Common myeloid progenitor, CD34-positive (primary cell): ENCODE results near the gene PTX4.
A peak's percentile ranks its signal among the peaks of the same experiment; 100 is the strongest.

ENCODE experiments used
- CTCF ChIA-PET: fragments of 350-600 bp; sonication (Branson Sonifier 250); formaldehyde crosslinking; loops from one replicate; lab custom pipeline; 2021; ENCODE audit warnings: antibody characterized with exemption; lab: Charles Lee
- POLR2A ChIA-PET: fragments of 350-600 bp; sonication (Branson Sonifier 250); formaldehyde crosslinking; loops from one replicate; lab custom pipeline; 2021; ENCODE audit warnings: antibody characterized with exemption; lab: Charles Lee
- DNase-seq, 3 donors: peaks; one replicate each; pipeline versions ENCODE4 v3.0.0 to v3.0.0-alpha.2; 2013
- H3K27ac ChIP-seq, 2 experiments: 1 replicate in 1 of 2; 2 replicates in 1 of 2; pipeline ENCODE4 v1.7.0; 2013; ENCODE audit warnings: inconsistent platforms in 2 of 2, low read length in 2 of 2, mild to moderate bottlenecking in 2 of 2, low read depth in 1 of 2, moderate library complexity in 1 of 2; ENCODE audit not compliant: severe bottlenecking in 2 of 2, insufficient read depth in 1 of 2, poor library complexity in 1 of 2
- H3K27me3 ChIP-seq, 5 experiments: replicated peaks in 2 of 5; 1 replicate in 3 of 5; 2 replicates in 2 of 5; pipeline versions ENCODE4 v1.6.1 to v1.7.0; 2013; ENCODE audit warnings: low read length in 4 of 5, mild to moderate bottlenecking in 2 of 5, moderate library complexity in 2 of 5, inconsistent platforms in 1 of 5; ENCODE audit not compliant: insufficient read depth in 5 of 5, control insufficient read depth in 4 of 5
- H3K36me3 ChIP-seq, 4 experiments: 1 replicate in 2 of 4; 2 replicates in 2 of 4; pipeline versions ENCODE4 v1.6.1 to v1.7.0; 2013; ENCODE audit warnings: low read length in 3 of 4, control low read depth in 1 of 4, mild to moderate bottlenecking in 1 of 4; ENCODE audit not compliant: control insufficient read depth in 4 of 4, insufficient read depth in 4 of 4
- H3K4me1 ChIP-seq, 4 experiments: 1 replicate in 3 of 4; 2 replicates in 1 of 4; pipeline versions ENCODE4 v1.6.1 to v1.7.1; 2013; ENCODE audit warnings: low read length in 3 of 4, mild to moderate bottlenecking in 3 of 4, control low read depth in 1 of 4, inconsistent platforms in 1 of 4, moderate library complexity in 1 of 4; ENCODE audit not compliant: control insufficient read depth in 4 of 4, insufficient read depth in 4 of 4; ENCODE audit errors: control extremely low read depth in 1 of 4
- H3K4me3 ChIP-seq, 7 experiments: 1 replicate in 4 of 7; 2 replicates in 3 of 7; pipeline versions ENCODE4 v1.5.1 to v1.7.0; 2013; ENCODE audit warnings: mild to moderate bottlenecking in 7 of 7, low read length in 6 of 7, moderate library complexity in 6 of 7, inconsistent platforms in 2 of 7, low read depth in 2 of 7, control low read depth in 1 of 7; ENCODE audit not compliant: insufficient read depth in 4 of 7, control insufficient read depth in 1 of 7; ENCODE audit errors: extremely low read depth in 1 of 7
- H3K9me3 ChIP-seq, 5 experiments: 1 replicate in 4 of 5; 2 replicates in 1 of 5; pipeline versions ENCODE4 v1.6.1 to v1.7.1; 2013; ENCODE audit warnings: low read length in 4 of 5, mild to moderate bottlenecking in 2 of 5, inconsistent platforms in 1 of 5, low read depth in 1 of 5, moderate library complexity in 1 of 5; ENCODE audit not compliant: control insufficient read depth in 4 of 5, insufficient read depth in 2 of 5; ENCODE audit errors: control extremely low read depth in 1 of 5
- WGBS: methylation state at CpG from one replicate; pipeline ENCODE4 v1.1.5; 2013; ENCODE audit not compliant: insufficient coverage; 5-methylcytosine and 5-hydroxymethylcytosine counted together

The PTX4 gene

GRCh38 chr16:1499756-1500464, 11.2 kb upstream of the PTX4 start:
- H3K27me3 ChIP-seq: no peaks in the 10 kb centered on the region
- H3K4me1 ChIP-seq: peaks cover 0 to under 1% (median 0%) of the 10 kb centered on the region in 4 experiments
- POLR2A ChIA-PET: no interaction called here
- no peaks in the 10 kb centered on the region for H3K9me3 ChIP-seq
- peaks cover 5 to 88% (median 53%) of the 10 kb centered on the region in 4 experiments for H3K36me3 ChIP-seq
- H3K4me3 ChIP-seq: no peak overlapping the region
- no peak for DNase-seq
- WGBS: 98% methylated on average over 34 of the region's 36 CpGs
- no peak overlapping the region for H3K27ac ChIP-seq
- CTCF ChIA-PET: no interaction called here

- 97% methylated on average over 32 of the region's 35 CpGs for WGBS
- CTCF ChIA-PET: no interaction called here
- DNase-seq: no peak
- no peak overlapping the region for H3K4me3 ChIP-seq
- no peaks in the 10 kb centered on the region for H3K27me3 ChIP-seq
- no peak overlapping the region for H3K27ac ChIP-seq
- peaks cover 0 to 9% (median 7%) of the 10 kb centered on the region in 4 experiments for H3K4me1 ChIP-seq
- peaks cover 5 to 95% (median 57%) of the 10 kb centered on the region in 4 experiments for H3K36me3 ChIP-seq
- no peaks in the 10 kb centered on the region for H3K9me3 ChIP-seq
- POLR2A ChIA-PET: no interaction called here
These were observed 10.3 kb upstream of the PTX4 start for GRCh38 chr16:1498899-1499676.

GRCh38 chr16:1497014-1497598, 8.4 kb upstream of the PTX4 start:
- 96% methylated on average over 21 of the region's 21 CpGs for WGBS
- CTCF ChIA-PET: interaction anchor here (1.4 kb wide), 1 partner anchor 41 kb away, joined by 4 read pairs; no protein-coding TSS in a partner anchor
- no peak overlapping the region for H3K4me3 ChIP-seq

DNA sequence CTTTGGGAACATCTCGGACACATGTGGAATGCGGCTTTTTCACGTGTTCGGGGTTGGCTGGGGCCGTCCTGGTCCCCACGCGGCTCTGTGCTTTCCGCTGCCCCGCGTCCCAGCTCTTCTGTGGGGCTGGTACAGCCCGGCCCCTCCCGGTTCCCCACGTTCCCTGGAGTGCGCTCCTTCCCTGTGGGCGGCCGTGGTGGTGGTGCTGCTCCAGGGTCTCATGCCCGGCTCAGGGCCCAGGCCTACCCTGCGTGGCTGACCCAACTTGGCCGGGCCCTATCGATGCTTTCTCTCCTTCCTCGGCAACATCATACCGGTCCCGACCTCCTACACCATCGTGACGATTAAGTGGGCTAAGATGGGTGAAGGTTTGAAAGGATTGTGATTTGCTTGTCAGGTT, 7.7 kb upstream of the PTX4 start:
- Histone ChIP-seq H3K36me3 (peaks cover 5 to 73% (median 40%) of the 10 kb centered on the region in 4 experiments), H3K27me3 (no peaks in the 10 kb centered on the region), H3K4me1 (peaks cover 2 to 21% (median 18%) of the 10 kb centered on the region in 4 experiments), H3K9me3 (no peaks in the 10 kb centered on the region), H3K4me3 (no peak overlapping the region), H3K27ac (no peak overlapping the region)
- CTCF ChIA-PET: interaction anchor here (1.4 kb wide), 1 partner anchor 42 kb away, joined by 4 read pairs; no protein-coding TSS in a partner anchor
- 95% methylated on average over 20 of the region's 25 CpGs for WGBS
- POLR2A ChIA-PET: no interaction called here
- DNase-seq: no peak

More at GRCh38 chr16:1497014-1497598, 8.4 kb upstream of the PTX4 start:
- Histone ChIP-seq H3K4me1 (peaks cover 2 to 21% (median 18%) of the 10 kb centered on the region in 4 experiments), H3K27ac (no peak overlapping the region), H3K36me3 (peaks cover 5 to 79% (median 43%) of the 10 kb centered on the region in 4 experiments), H3K9me3 (no peaks in the 10 kb centered on the region), H3K27me3 (no peaks in the 10 kb centered on the region)
- DNase-seq: no peak
- POLR2A ChIA-PET: no interaction called here

GRCh38 chr16:1495889-1496262, 7.1 kb upstream of the PTX4 start:
- H3K36me3 ChIP-seq: peaks cover 5 to 67% (median 37%) of the 10 kb centered on the region in 4 experiments
- DNase-seq: no peak
- H3K9me3 ChIP-seq: no peaks in the 10 kb centered on the region
- WGBS: 97% methylated on average over 23 of the region's 25 CpGs
- peaks cover 2 to 21% (median 18%) of the 10 kb centered on the region in 4 experiments for H3K4me1 ChIP-seq
- H3K27me3 ChIP-seq: no peaks in the 10 kb centered on the region
- CTCF ChIA-PET: interaction anchor here (1.4 kb wide), 1 partner anchor 42 kb away, joined by 4 read pairs; no protein-coding TSS in a partner anchor
- POLR2A ChIA-PET: no interaction called here
- no peak overlapping the region for H3K27ac ChIP-seq
- H3K4me3 ChIP-seq: no peak overlapping the region

- Histone ChIP-seq H3K27ac (no peak overlapping the region), H3K4me3 (no peak overlapping the region), H3K36me3 (peaks cover 4 to 62% (median 34%) of the 10 kb centered on the region in 4 experiments), H3K4me1 (peaks cover 2 to 21% (median 18%) of the 10 kb centered on the region in 4 experiments), H3K9me3 (no peaks in the 10 kb centered on the region), H3K27me3 (no peaks in the 10 kb centered on the region)
- WGBS: 88% methylated on average over 35 of the region's 39 CpGs
- POLR2A ChIA-PET: no interaction called here
- peak in 1 of 3 donors; percentile 66 for DNase-seq
- CTCF ChIA-PET: interaction anchor here (1.4 kb wide), 1 partner anchor 43 kb away, joined by 4 read pairs; no protein-coding TSS in a partner anchor
These were observed 6.6 kb upstream of the PTX4 start for GRCh38 chr16:1495211-1495888.
